A549 treated with AZD9567 at 1 μM for 4 hours (cell line): ENCODE measurements around the gene BPIFB3. TPM values are rescaled to one million over a fixed set of nuclear protein-coding genes. Genes with fewer than 3 reads are reported as not detected.

ENCODE experiments used
- total RNA-seq: library from RNA; stranded (reverse); fragments of 200-300 nt; extraction: Qiagen RNA extraction; gene quantifications from 5 replicates; pipeline ENCODE4 v1.2.3, GENCODE V29; 2022; ENCODE audit not compliant: insufficient read depth

The BPIFB3 gene, protein sequence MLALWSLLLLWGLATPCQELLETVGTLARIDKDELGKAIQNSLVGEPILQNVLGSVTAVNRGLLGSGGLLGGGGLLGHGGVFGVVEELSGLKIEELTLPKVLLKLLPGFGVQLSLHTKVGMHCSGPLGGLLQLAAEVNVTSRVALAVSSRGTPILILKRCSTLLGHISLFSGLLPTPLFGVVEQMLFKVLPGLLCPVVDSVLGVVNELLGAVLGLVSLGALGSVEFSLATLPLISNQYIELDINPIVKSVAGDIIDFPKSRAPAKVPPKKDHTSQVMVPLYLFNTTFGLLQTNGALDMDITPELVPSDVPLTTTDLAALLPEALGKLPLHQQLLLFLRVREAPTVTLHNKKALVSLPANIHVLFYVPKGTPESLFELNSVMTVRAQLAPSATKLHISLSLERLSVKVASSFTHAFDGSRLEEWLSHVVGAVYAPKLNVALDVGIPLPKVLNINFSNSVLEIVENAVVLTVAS
- not detected in 5 replicates for total RNA-seq

DNA sequence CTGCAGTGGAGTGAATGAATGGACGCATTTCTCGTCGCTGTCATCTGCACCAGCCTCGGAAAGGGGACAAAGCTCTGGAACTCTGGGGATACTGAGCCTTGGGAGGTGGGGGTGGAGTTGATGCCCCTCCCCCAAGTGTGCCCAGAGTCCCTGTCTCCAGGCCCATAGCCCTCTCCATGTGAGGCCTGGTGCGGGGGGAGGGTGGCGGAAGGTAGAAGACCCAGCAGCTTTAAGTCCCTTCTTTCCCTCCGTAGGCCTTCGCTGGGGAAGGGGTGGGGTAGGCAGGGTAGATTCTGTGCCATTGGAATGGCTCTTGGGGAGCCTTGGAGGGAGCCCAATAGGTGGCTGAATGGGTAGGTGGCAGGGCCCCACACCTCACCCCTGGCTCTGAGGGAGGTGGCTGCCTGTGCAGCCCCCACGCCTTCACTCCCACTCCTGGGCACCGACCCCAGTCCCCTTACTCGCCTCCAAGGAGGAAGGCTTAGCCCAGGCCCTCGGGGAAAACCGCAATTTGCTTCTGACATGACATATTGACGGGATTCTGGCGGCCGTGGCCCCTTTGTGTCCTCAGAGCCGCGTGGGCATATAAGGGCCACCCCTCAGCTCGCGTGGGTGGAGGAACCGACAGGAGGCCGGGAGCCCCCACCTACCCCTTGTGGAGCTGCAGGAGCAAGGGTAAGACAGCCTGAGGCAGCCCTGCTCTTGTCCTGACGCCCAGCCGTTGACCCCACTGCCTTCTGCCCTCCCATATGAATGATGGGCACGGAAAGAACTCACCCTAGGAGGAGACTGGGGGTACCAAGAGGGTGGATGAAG, at the start of gene BPIFB3:
Gene BPIFB3, plus strand, starts transcription at position 613 of the 816 bp plus-strand sequence. CDS start 1,533 bp downstream, outside the sequence.

DNA sequence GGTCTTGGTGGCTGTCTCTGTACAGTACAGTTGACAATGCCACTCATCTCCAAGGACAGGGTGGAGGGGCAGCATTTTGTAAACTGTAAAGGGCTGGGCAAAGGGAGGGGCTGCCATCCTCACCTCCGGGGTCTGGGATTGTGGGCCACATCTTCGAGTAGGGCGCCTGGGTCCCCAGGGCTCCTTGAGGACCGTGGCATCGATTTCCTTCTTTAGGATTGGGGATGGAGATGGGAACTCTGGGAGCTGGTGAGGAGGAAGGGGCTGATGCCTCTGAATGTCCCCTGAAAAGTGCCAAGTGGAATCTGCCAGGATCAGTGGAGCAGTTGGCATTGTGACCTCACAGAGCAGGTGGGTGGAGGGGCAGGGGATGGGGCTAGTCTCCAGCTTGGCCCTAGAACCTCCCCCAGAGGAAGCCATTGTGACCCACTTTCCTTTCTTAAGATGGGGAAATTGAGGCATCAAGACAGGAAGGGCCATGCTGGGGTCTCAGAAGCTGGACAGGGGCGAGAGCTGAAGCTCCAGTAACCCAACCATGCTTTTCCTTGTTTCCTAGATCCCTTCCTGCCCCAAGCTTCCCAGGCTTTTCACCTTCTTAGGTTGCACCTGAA, 49.5 kb upstream of the BPIFB3 start, which contains the start of gene SUN5:
Gene SUN5, minus strand, starts transcription at position 293 of the 611 bp plus-strand sequence. Its CDS starts 93 bp downstream, at position 200.

DNA sequence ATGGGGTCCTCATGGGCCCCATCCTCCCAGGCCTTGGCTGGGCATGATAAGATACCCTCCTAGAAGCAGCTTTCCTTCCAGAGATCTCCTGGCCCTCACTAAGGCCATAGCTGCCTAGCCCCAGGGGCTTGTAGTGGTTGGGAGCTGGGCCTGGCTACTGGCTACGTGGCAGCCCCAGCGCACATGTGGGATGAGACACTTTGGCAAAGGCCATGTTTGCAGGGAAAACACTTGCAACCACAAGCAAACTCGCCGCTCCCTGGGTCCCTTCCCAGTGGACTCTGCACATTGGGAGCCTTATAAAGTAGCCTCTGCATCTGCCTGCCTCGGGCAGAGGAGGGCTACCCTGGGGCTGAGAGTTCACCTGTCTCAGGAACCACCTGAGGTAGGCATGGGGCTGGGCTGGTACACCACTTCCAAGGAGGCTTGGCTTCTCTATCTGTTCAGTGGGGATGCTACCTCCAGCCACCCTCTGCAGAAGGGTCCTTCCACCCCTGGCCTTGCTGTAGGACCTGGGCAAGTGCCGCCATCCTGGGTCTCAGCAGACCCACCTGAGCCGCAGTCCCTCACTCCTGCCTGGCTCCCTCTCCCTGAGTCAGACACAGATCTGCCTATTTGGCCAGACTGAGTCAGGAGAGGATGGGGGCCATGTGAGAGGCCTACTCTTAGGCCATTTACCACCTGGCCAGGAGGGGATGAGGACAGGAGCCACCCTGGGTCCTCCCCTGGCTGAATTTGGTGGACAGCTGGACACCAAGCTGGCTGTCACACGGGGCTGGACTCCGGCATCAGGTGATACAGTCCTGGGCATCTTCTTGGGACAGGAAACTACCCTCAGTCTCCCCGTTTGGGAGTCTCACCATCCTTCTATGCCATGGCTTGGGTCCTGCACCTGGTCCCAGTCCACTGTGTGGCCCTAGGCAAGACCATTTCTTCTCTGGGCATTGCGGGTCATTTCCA, 46.0 kb upstream of the BPIFB3 start, which contains the start of gene BPIFB2:
Gene BPIFB2, plus strand, starts transcription at position 329 of the 960 bp plus-strand sequence. CDS start 871 bp downstream, outside the sequence.

DNA sequence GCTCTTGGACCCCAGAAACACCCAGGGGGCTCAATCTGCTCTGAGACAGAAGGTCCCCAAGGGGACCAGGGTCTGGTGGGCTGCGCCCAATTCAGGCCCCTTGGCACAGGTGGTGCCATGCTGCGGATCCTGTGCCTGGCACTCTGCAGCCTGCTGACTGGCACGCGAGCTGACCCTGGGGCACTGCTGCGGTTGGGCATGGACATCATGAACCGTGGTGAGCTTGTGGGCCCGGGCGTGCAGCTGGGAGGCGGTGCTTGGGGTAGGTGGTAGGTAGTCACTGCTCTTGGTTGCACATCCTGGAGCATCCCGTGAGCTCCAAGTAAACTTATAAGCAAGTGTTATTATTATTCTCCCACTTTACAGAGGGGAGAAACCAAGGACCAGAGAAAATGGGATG, 22.2 kb upstream of the BPIFB3 start, which contains the start of gene BPIFB6:
Gene BPIFB6, plus strand, starts transcription at position 118 of the 400 bp plus-strand sequence. Its CDS starts 0 bp downstream, at position 118.

DNA sequence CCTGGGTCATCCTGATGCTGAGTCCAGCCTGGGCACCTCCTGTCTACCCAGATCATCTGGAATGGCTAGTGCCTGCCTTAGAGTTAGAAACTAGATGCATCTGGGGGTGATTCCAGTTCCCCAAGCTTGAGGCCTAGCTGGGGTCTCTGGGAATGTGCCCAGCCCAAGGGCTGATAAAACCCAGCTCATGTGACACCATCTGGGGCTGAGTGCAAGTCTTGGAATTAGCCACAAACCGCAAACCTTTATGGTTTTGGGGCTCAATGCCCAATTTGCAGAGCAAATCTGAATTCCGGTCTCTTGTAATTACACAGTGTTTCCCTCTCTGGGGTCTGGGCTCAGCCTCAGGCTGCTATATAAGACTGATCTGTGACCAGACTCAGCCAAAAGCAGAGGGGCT, 25.6 kb downstream of the BPIFB3 start, which contains the start of gene BPIFB4:
Gene BPIFB4, plus strand, starts transcription at position 385 of the 400 bp plus-strand sequence. CDS start 1,884 bp downstream, outside the sequence.

Other genes with a start within 250 kb of the BPIFB3 start
- gene MAPRE1, start 233.9 kb upstream of the BPIFB3 start, total RNA-seq: 138 to 185 TPM (median 143 TPM) in 5 replicates
- not detected in 5 replicates for gene EFCAB8, start 195.0 kb upstream of the BPIFB3 start, total RNA-seq
- gene SUN5, start 49.5 kb upstream of the BPIFB3 start, total RNA-seq: not detected in 5 replicates
- not detected in 5 replicates for gene BPIFB2, start 46.2 kb upstream of the BPIFB3 start, total RNA-seq
- gene BPIFB6, start 22.3 kb upstream of the BPIFB3 start, total RNA-seq: not detected in 5 replicates
- not detected in 5 replicates for gene BPIFB4, start 25.7 kb downstream of the BPIFB3 start, total RNA-seq
- gene BPIFA2, start 114.3 kb downstream of the BPIFB3 start, total RNA-seq: 0.12 TPM in 1 of 5 replicates, not detected in the others
- gene BPIFA3, start 163.4 kb downstream of the BPIFB3 start, total RNA-seq: not detected in 5 replicates
- gene BPIFA1, start 182.1 kb downstream of the BPIFB3 start, total RNA-seq: not detected in 5 replicates
- gene BPIFB1, start 229.3 kb downstream of the BPIFB3 start, total RNA-seq: 0.11 to 0.16 TPM (median 0.13 TPM) in 3 of 5 replicates, not detected in the others